Smooth muscle cell (in vitro differentiated cells): ENCODE measurements around the gene EXD1. TPM values are rescaled to one million over a fixed set of nuclear protein-coding genes. Genes with fewer than 3 reads are reported as not detected.
"Not testable (repeated sequence)": the region's sequence is repeated elsewhere in the genome, so short reads cannot be mapped to it uniquely, and the experiment has no call there.

Source experiments
- DNase-seq: peaks from one replicate; lab custom pipeline; 2025; ENCODE audit not compliant: unreplicated experiment; lab: John Stamatoyannopoulos, UW
- H2AFZ ChIP-seq: fragments of 200-600 bp; sonication (generic); 2 replicates; pipeline ENCODE4 v1.6.0; 2016; ENCODE audit warnings: antibody characterized with exemption, low read depth, mild to moderate bottlenecking
- H3F3A ChIP-seq: fragments of 200-600 bp; sonication (generic); 2 replicates; pipeline ENCODE4 v1.6.0; 2017; ENCODE audit warnings: antibody characterized with exemption, low read depth
- H3K27ac ChIP-seq: fragments of 200-600 bp; sonication (generic); 2 replicates; pipeline ENCODE4 v1.5.1; 2016; ENCODE audit warnings: low read depth, mild to moderate bottlenecking
- H3K27me3 ChIP-seq: fragments of 200-600 bp; sonication (generic); 2 replicates; pipeline ENCODE4 v1.6.1; 2016; ENCODE audit warnings: low read depth, mild to moderate bottlenecking
- H3K36me3 ChIP-seq: fragments of 200-600 bp; sonication (generic); 2 replicates; pipeline ENCODE4 v1.5.1; 2016; ENCODE audit warnings: low read depth
- H3K4me1 ChIP-seq: fragments of 200-600 bp; sonication (generic); 2 replicates; pipeline ENCODE4 v1.5.1; 2016; ENCODE audit warnings: low read depth
- H3K4me2 ChIP-seq: fragments of 200-600 bp; sonication (generic); 2 replicates; pipeline ENCODE4 v1.6.0; 2016; ENCODE audit warnings: mild to moderate bottlenecking
- H3K4me3 ChIP-seq: fragments of 200-600 bp; sonication (generic); 2 replicates; pipeline ENCODE4 v1.5.1; 2016; ENCODE audit warnings: mild to moderate bottlenecking
- H3K79me2 ChIP-seq: fragments of 200-600 bp; sonication (generic); 2 replicates; pipeline ENCODE4 v1.6.0; 2016; ENCODE audit warnings: low read depth, mild to moderate bottlenecking
- H3K9ac ChIP-seq: fragments of 200-600 bp; sonication (generic); 2 replicates; pipeline ENCODE4 v1.6.0; 2016; ENCODE audit warnings: low read depth
- H3K9me3 ChIP-seq: fragments of 200-600 bp; sonication (generic); replicated peaks from 2 replicates; pipeline ENCODE4 v1.5.1; 2016; ENCODE audit warnings: low read depth
- H4K20me1 ChIP-seq: fragments of 200-600 bp; sonication (generic); 2 replicates; pipeline ENCODE4 v1.6.0; 2016; ENCODE audit warnings: low read depth
- WGBS: methylation state at CpG from one replicate; pipeline ENCODE4 v1.1.7; 2016; ENCODE audit warnings: low lambda C conversion rate; 5-methylcytosine and 5-hydroxymethylcytosine counted together
- polyA plus RNA-seq: library from polyadenylated mRNA; unstranded; fragments of >200 nt; fragmentation: Nextera tagmentation; extraction: Ambion mirVana; gene quantifications from 2 replicates; pipeline ENCODE4 v1.2.1, GENCODE V29; 2016
- total RNA-seq: library from RNA; depleted of rRNA; stranded (reverse); fragments of >200 nt; gene quantifications from 2 replicates; pipeline ENCODE4 v1.2.3, GENCODE V29; 2014
- TF ChIP-seq, protein P1 (sequence below): fragments of 200-600 bp; sonication (generic); IDR thresholded peaks from 2 replicates; pipeline ENCODE4 v1.5.1; 2017; ENCODE audit warnings: borderline replicate concordance, mild to moderate bottlenecking, antibody characterized with exemption; ENCODE audit not compliant: insufficient read depth, poor library complexity, severe bottlenecking

Gene EXD1
- total and polyA plus RNA-seq, 2 experiments from 2014 or later = 0.04 TPM; not detected in 1

DNA sequence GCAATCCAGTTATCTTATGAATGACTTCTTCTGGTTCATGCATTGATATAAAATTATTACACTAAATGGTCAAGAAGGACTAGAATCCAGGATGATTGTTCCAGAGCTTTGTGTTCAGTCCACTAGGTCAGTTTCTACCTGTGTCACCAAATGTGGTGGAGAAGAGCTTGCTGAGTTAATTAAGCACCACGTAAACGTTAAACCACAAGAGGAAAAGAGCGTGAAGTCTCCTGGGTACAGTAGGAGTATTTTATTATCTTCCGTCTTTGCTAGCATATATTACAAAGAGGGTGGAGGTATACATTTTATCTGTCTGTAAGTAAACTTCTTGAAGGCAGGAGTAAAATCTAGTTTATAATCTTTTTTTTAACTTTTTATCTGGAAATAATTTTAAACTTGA is 24.0 kb upstream of the EXD1 start:
- WGBS = 93% methylated on average over 4 of the region's 4 CpGs
- H3K79me2 ChIP-seq = no peaks in the 10 kb centered on the region
- no peaks in the 10 kb centered on the region for H3K36me3 ChIP-seq
- no peak overlapping the region for H3K27ac ChIP-seq
- no peaks in the 10 kb centered on the region for H3K27me3 ChIP-seq
- TF ChIP-seq, protein P1, sequence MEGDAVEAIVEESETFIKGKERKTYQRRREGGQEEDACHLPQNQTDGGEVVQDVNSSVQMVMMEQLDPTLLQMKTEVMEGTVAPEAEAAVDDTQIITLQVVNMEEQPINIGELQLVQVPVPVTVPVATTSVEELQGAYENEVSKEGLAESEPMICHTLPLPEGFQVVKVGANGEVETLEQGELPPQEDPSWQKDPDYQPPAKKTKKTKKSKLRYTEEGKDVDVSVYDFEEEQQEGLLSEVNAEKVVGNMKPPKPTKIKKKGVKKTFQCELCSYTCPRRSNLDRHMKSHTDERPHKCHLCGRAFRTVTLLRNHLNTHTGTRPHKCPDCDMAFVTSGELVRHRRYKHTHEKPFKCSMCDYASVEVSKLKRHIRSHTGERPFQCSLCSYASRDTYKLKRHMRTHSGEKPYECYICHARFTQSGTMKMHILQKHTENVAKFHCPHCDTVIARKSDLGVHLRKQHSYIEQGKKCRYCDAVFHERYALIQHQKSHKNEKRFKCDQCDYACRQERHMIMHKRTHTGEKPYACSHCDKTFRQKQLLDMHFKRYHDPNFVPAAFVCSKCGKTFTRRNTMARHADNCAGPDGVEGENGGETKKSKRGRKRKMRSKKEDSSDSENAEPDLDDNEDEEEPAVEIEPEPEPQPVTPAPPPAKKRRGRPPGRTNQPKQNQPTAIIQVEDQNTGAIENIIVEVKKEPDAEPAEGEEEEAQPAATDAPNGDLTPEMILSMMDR = no peak
- no peak overlapping the region for H3K4me2 ChIP-seq
- H4K20me1 ChIP-seq = peaks cover 7% of the 10 kb centered on the region
- H3K4me3 ChIP-seq = no peak overlapping the region
- no peaks in the 10 kb centered on the region for H3K4me1 ChIP-seq
- H3K9ac ChIP-seq = no peak overlapping the region
- H3F3A ChIP-seq = no peaks in the 10 kb centered on the region
- DNase-seq = no peak
- no peaks in the 10 kb centered on the region for H3K9me3 ChIP-seq
- H2AFZ ChIP-seq = no peak overlapping the region

DNA sequence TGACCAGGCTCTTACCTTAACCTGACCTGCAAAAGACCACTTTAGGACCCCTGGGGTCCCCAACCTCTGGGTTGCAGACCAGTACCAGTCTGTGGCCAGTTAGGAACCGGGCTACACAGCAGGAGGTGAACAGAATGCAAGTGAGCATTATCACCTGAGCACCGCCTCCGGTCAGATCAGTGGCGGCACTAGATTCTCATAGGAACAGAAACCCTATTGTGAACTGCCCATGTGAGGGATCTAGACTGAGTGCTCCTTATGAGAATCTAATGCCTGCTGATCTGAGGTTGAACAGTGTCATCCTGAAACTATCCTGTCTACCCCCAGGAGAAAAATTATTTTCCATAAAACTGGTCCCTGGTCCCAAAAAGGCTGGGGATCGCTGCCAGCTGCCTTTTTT is 20.9 kb upstream of the EXD1 start:
- H3K4me3 ChIP-seq = no peak overlapping the region
- H3K4me2 ChIP-seq = no peak overlapping the region
- H3K9ac ChIP-seq = no peak overlapping the region
- DNase-seq = no peak
- peaks cover 8% of the 10 kb centered on the region for H4K20me1 ChIP-seq
- WGBS = 97% methylated on average over 5 of the region's 5 CpGs
- no peaks in the 10 kb centered on the region for H3K4me1 ChIP-seq
- H3K9me3 ChIP-seq = no peaks in the 10 kb centered on the region
- no peaks in the 10 kb centered on the region for H3K27me3 ChIP-seq
- no peak overlapping the region for H3K27ac ChIP-seq
- no peaks in the 10 kb centered on the region for H3K36me3 ChIP-seq
- no peak overlapping the region for H2AFZ ChIP-seq
- H3K79me2 ChIP-seq = no peaks in the 10 kb centered on the region
- TF ChIP-seq, protein P1 = no peak
- H3F3A ChIP-seq = no peaks in the 10 kb centered on the region

DNA sequence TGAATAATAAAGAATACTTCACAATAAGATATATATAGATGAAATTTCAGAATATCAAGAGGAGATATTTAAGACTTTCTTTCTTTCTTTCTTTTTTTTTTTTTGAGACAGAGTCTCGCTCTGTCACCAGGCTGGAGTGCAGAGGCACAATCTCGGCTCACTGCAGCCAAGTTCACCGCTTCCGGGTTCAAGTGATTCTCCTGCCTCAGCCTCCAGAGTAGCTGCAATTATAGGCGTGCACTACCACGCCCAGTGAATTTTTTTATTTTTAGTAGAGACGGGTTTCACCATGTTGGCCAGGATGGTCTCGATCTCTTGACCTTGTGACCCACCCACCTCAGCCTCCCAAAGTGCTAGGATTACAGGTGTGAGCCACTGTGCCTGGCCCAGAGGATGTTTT is 20.2 kb upstream of the EXD1 start:
- not testable (repeated sequence) for H3K9me3 ChIP-seq, H3K4me1 ChIP-seq, H3F3A ChIP-seq, H3K27me3 ChIP-seq, H3K9ac ChIP-seq, H3K79me2 ChIP-seq, H3K4me3 ChIP-seq, DNase-seq, H2AFZ ChIP-seq, H3K27ac ChIP-seq, H4K20me1 ChIP-seq, H3K36me3 ChIP-seq, H3K4me2 ChIP-seq
- 98% methylated on average over 8 of the region's 8 CpGs for WGBS

DNA sequence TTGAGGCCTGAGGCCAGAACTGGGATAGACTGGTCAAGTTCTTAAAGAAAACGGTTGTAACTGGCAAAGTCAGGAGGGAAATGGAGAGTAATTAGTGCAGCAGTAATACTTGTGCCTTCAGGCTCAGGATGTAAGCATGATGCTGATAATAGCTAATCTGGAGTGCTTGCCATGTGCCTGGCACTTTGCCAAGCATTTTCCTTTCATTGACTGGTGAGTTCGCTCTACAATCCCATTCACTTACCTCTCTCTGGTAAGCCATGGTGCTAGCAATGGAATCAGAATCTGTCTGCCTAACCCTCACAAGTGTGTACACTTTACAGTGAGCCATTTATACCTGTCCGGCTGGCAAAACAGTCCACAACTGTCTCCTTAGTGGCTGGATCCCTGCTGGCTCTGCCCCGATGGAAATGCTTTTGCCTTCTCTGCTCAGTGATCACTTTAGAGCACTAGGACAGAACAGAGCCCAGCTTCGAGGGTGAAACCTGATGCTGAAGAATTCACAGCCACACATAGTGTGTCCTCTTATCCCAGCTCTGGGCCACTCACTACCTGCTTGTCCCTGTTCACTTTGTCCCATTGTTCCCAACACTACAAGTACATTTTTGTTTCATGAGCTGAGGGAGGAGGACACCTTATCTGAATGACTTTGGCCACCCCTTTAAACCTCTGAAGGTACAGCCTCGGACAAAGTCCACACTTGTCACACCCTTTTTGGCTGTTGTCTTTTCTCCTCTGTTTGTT is 10.8 kb upstream of the EXD1 start:
- Histone ChIP-seq H3K36me3 (peaks cover 6% of the 10 kb centered on the region), H3K79me2 (peaks cover 32% of the 10 kb centered on the region), H3K4me2 (no peak overlapping the region), H3F3A (no peaks in the 10 kb centered on the region), H3K9ac (no peak overlapping the region), H3K4me1 (no peaks in the 10 kb centered on the region), H3K27ac (no peak overlapping the region), H3K9me3 (no peaks in the 10 kb centered on the region), H3K4me3 (no peak overlapping the region), H4K20me1 (peaks cover 52% of the 10 kb centered on the region), H2AFZ (no peak overlapping the region), H3K27me3 (no peaks in the 10 kb centered on the region)
- no peak for DNase-seq
- WGBS = 87% methylated on average over 6 of the region's 6 CpGs
- TF ChIP-seq, protein P1 = no peak
